Fibroblast of skin of right quadriceps (primary cell): Measurements from ENCODE around the gene TIMM22.
"Not testable (repeated sequence)": the region's sequence is repeated elsewhere in the genome, so short reads cannot be mapped to it uniquely, and the experiment has no call there.

Experiments used
- DNase-seq: peaks from one replicate; pipeline ENCODE4 v3.0.0-alpha.2; 2013

Gene TIMM22

GRCh38 chr17:1040216-1040600, 43.3 kb downstream of the TIMM22 start:
- DNase-seq, result no peak

- no peak for DNase-seq
Measured at GRCh38 chr17:1041746-1042145, 44.8 kb downstream of the TIMM22 start.

- DNase-seq, result no peak
Measured at GRCh38 chr17:1042486-1042885, 45.6 kb downstream of the TIMM22 start.

- no peak for DNase-seq
Measured at GRCh38 chr17:1043601-1044251, 46.8 kb downstream of the TIMM22 start.

- not testable (repeated sequence) for DNase-seq
Measured at GRCh38 chr17:1044387-1045009, 47.6 kb downstream of the TIMM22 start.

- DNase-seq, result no peak
Measured at GRCh38 chr17:1045456-1045855, 48.5 kb downstream of the TIMM22 start.

- peak; percentile 26 for DNase-seq
Measured at GRCh38 chr17:1047177-1047878, 50.4 kb downstream of the TIMM22 start.

GRCh38 chr17:1047879-1048470, 51.0 kb downstream of the TIMM22 start:
- DNase-seq, result no peak

- DNase-seq, result not testable (repeated sequence)
Measured at GRCh38 chr17:1048516-1049115, 51.7 kb downstream of the TIMM22 start.

GRCh38 chr17:1049446-1050225, 52.7 kb downstream of the TIMM22 start:
- DNase-seq, result no peak

GRCh38 chr17:1050246-1050995, 53.5 kb downstream of the TIMM22 start:
- DNase-seq, result no peak

GRCh38 chr17:1050996-1051925, 54.3 kb downstream of the TIMM22 start:
- DNase-seq, result no peak
